H9 (cell line): ENCODE measurements around the gene MROH2A. TPM values are rescaled to one million over a fixed set of nuclear protein-coding genes. Genes with fewer than 3 reads are reported as not detected.

Experiments used
- DNase-seq: peaks from one replicate; pipeline ENCODE4 v3.0.0-alpha.2; 2017
- H2AFZ ChIP-seq: one replicate; pipeline ENCODE4 v1.6.1; 2013; ENCODE audit warnings: mild to moderate bottlenecking, low read length, control low read depth, moderate library complexity
- H2AK5ac ChIP-seq: 2 replicates; pipeline ENCODE4 v1.6.1; 2013; ENCODE audit warnings: low read length, control low read depth, mixed read lengths; ENCODE audit not compliant: insufficient read length
- H2BK120ac ChIP-seq: one replicate; pipeline ENCODE4 v1.6.1; 2013; ENCODE audit warnings: low read depth, mild to moderate bottlenecking, low read length, control low read depth, inconsistent platforms; ENCODE audit not compliant: poor library complexity, severe bottlenecking
- H2BK12ac ChIP-seq: 2 replicates; pipeline ENCODE4 v1.6.1; 2013; ENCODE audit warnings: low read length, control low read depth, mixed read lengths, low read depth; ENCODE audit not compliant: insufficient read length
- H2BK15ac ChIP-seq: 2 replicates; pipeline ENCODE4 v1.6.1; 2013; ENCODE audit warnings: low read depth, low read length, control low read depth
- H2BK20ac ChIP-seq: one replicate; pipeline ENCODE4 v1.6.1; 2013; ENCODE audit warnings: low read depth, mild to moderate bottlenecking, low read length, control low read depth, inconsistent platforms; ENCODE audit not compliant: poor library complexity, severe bottlenecking
- H2BK5ac ChIP-seq: 2 replicates; pipeline ENCODE4 v1.6.1; 2013; ENCODE audit warnings: low read length, control low read depth, mixed read lengths; ENCODE audit not compliant: insufficient read length
- H3K14ac ChIP-seq: 2 replicates; pipeline ENCODE4 v1.6.1; 2013; ENCODE audit warnings: low read length, control low read depth; ENCODE audit not compliant: insufficient read depth
- H3K18ac ChIP-seq: 2 replicates; pipeline ENCODE4 v1.6.1; 2013; ENCODE audit warnings: low read depth, mild to moderate bottlenecking, mixed read lengths, low read length, control low read depth; ENCODE audit not compliant: insufficient read length
- H3K23ac ChIP-seq: 2 replicates; pipeline ENCODE4 v1.6.1; 2013; ENCODE audit warnings: low read length, control low read depth, mixed read lengths, low read depth; ENCODE audit not compliant: insufficient read length
- H3K23me2 ChIP-seq: 2 replicates; pipeline ENCODE4 v1.6.1; 2013; ENCODE audit warnings: low read depth, mild to moderate bottlenecking, mixed read lengths, low read length, control low read depth; ENCODE audit not compliant: insufficient read length, poor library complexity, severe bottlenecking
- H3K27ac ChIP-seq: 2 replicates; pipeline ENCODE4 v1.5.1; 2013; ENCODE audit warnings: low read length, control low read depth, mixed read lengths, low read depth; ENCODE audit not compliant: insufficient read length
- H3K27me3 ChIP-seq: 2 replicates; pipeline ENCODE4 v1.6.1; 2013; ENCODE audit warnings: low read length, control low read depth, inconsistent platforms; ENCODE audit not compliant: insufficient read depth
- H3K4ac ChIP-seq: 2 replicates; pipeline ENCODE4 v1.6.1; 2013; ENCODE audit warnings: low read depth, mild to moderate bottlenecking, control low read depth, inconsistent platforms, low read length, moderate library complexity
- H3K4me1 ChIP-seq: 2 replicates; pipeline ENCODE4 v1.6.1; 2013; ENCODE audit warnings: low read length, control low read depth, inconsistent platforms; ENCODE audit not compliant: insufficient read depth
- H3K4me2 ChIP-seq: 2 replicates; pipeline ENCODE4 v1.6.1; 2013; ENCODE audit warnings: low read length, control low read depth, mixed read lengths; ENCODE audit not compliant: insufficient read length, insufficient read depth
- H3K56ac ChIP-seq: 2 replicates; pipeline ENCODE4 v1.6.1; 2013; ENCODE audit warnings: low read depth, mild to moderate bottlenecking, mixed read lengths, low read length, control low read depth; ENCODE audit not compliant: insufficient read length
- H3K79me1 ChIP-seq: 2 replicates; pipeline ENCODE4 v1.6.1; 2013; ENCODE audit warnings: low read depth, mild to moderate bottlenecking, moderate library complexity, low read length, control low read depth, inconsistent platforms; ENCODE audit not compliant: insufficient read depth, poor library complexity, severe bottlenecking
- H3K79me2 ChIP-seq: 2 replicates; pipeline ENCODE4 v1.6.1; 2013; ENCODE audit warnings: low read length, control low read depth, inconsistent platforms; ENCODE audit not compliant: insufficient read depth
- H3K9ac ChIP-seq: 2 replicates; pipeline ENCODE4 v1.6.1; 2013; ENCODE audit warnings: low read length, control low read depth, mixed read lengths; ENCODE audit not compliant: insufficient read length; ENCODE audit errors: extremely low read depth
- H3K9me3 ChIP-seq: one replicate; pipeline ENCODE4 v1.6.1; 2013; ENCODE audit warnings: low read depth, low read length, inconsistent platforms; ENCODE audit not compliant: control insufficient read depth
- H3T11ph ChIP-seq: one replicate; pipeline ENCODE4 v1.6.1; 2013; ENCODE audit warnings: mild to moderate bottlenecking, low read length, control low read depth, inconsistent platforms
- H4K20me1 ChIP-seq: one replicate; pipeline ENCODE4 v1.6.1; 2013; ENCODE audit not compliant: control insufficient read depth, insufficient read length, insufficient read depth
- H4K5ac ChIP-seq: 2 replicates; pipeline ENCODE4 v1.6.1; 2013; ENCODE audit warnings: low read depth, mild to moderate bottlenecking, mixed read lengths, low read length, control low read depth; ENCODE audit not compliant: insufficient read length
- H4K8ac ChIP-seq: replicated peaks from 2 replicates; pipeline ENCODE4 v1.6.1; 2013; ENCODE audit warnings: low read length, control low read depth, mixed read lengths, low read depth; ENCODE audit not compliant: insufficient read length
- H4K91ac ChIP-seq: 2 replicates; pipeline ENCODE4 v1.6.1; 2013; ENCODE audit warnings: low read depth, mild to moderate bottlenecking, moderate library complexity, mixed read lengths, low read length, control low read depth; ENCODE audit not compliant: insufficient read length
- H3K27ac Mint-ChIP-seq, 3 experiments: 2 replicates in 2 of 3; 3 replicates in 1 of 3; pipeline ENCODE4 v1.8.0; 2020 to 2021; ENCODE audit warnings: mixed read lengths in 3 of 3, mild to moderate bottlenecking in 1 of 3, moderate library complexity in 1 of 3
- H3K27me3 Mint-ChIP-seq: 2 replicates; pipeline ENCODE4 v1.8.0; 2021; ENCODE audit warnings: low read depth, mild to moderate bottlenecking, moderate library complexity, mixed read lengths
- H3K36me3 Mint-ChIP-seq, 3 experiments: 2 replicates in 2 of 3; 3 replicates in 1 of 3; pipeline ENCODE4 v1.8.0; 2020 to 2021; ENCODE audit warnings: low read depth in 3 of 3, mixed read lengths in 3 of 3; ENCODE audit not compliant: insufficient read depth in 1 of 3
- H3K4me1 Mint-ChIP-seq, 2 experiments: 2 replicates each; pipeline ENCODE4 v1.8.0; 2020; ENCODE audit warnings: mixed read lengths in 2 of 2
- H3K4me3 Mint-ChIP-seq, 2 experiments: 2 replicates in 1 of 2; 3 replicates in 1 of 2; pipeline ENCODE4 v1.8.0; 2020 to 2021; ENCODE audit warnings: mild to moderate bottlenecking in 2 of 2, mixed read lengths in 2 of 2, moderate library complexity in 1 of 2
- H3K9me3 Mint-ChIP-seq, 2 experiments: 2 replicates in 1 of 2; 3 replicates in 1 of 2; pipeline ENCODE4 v1.8.0; 2020; ENCODE audit warnings: mild to moderate bottlenecking in 2 of 2, mixed read lengths in 2 of 2, moderate library complexity in 1 of 2
- WGBS: extraction: QIAGEN DNeasy Blood & Tissue Kit; methylation state at CpG from one replicate; pipeline ENCODE4 v1.1.7; 2013; ENCODE audit warnings: missing lambda C conversion rate, low lambda C conversion rate, mixed read lengths; ENCODE audit not compliant: insufficient read length; ENCODE audit errors: extremely low coverage; 5-methylcytosine and 5-hydroxymethylcytosine counted together
- total RNA-seq: library from RNA; stranded (reverse); gene quantifications from 2 replicates; pipeline ENCODE4 v1.2.1, GENCODE V29; 2021
- TF ChIP-seq, protein P1 (sequence below): fragments of 200-600 bp; sonication (generic); conservative IDR thresholded peaks from 3 replicates; pipeline ENCODE4 v1.8.0; 2021; ENCODE audit warnings: antibody characterized with exemption, mild to moderate bottlenecking

MROH2A gene
- total RNA-seq, 1 experiment from 2014 or later, result not detected

DNA sequence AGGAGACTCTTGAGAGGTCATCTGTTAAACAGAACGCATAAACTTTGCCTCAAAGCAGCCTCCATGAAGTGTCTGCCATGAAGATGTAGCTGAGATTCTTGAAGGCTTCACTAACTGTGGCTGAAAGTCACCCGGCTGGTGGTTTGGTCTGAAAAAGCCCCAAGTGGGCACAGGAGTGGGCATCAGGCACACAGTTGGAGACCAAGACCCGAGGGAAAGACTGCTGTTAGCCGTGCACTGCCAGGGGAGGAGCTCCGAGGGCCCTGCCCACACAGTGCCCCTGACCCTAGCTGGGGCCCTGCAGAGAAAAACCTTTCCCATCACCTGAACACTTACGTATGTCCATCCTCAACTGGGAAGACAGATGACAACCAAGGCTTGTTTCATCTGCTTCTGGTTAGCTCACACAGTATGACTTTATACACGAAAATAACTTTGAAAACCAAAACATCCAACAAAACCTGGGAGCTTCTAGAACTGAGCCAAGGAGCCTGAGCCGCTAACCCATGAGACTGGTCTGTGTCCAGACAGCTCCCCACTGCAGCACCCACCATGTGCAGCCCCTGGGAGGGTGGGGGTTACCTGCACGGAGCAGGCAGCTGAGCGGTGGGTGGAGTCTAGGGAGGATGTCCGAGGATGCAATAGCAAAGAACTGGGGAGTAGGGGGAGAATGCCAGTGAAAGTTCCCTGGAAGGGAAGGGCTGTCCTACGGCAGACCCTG is 60.8 kb downstream of the MROH2A start:
- H4K5ac ChIP-seq, result no peak overlapping the region
- H3K18ac ChIP-seq, result no peak overlapping the region
- H3K4me1 ChIP-seq, result no peaks in the 10 kb centered on the region
- no peak for DNase-seq
- H3K79me2 ChIP-seq, result peaks cover 24% of the 10 kb centered on the region; the same call in 1 of the 2 replicates
- H3K9me3 Mint-ChIP-seq, result no peaks in the 10 kb centered on the region
- no peak overlapping the region for H2AFZ ChIP-seq
- TF ChIP-seq, protein P1, sequence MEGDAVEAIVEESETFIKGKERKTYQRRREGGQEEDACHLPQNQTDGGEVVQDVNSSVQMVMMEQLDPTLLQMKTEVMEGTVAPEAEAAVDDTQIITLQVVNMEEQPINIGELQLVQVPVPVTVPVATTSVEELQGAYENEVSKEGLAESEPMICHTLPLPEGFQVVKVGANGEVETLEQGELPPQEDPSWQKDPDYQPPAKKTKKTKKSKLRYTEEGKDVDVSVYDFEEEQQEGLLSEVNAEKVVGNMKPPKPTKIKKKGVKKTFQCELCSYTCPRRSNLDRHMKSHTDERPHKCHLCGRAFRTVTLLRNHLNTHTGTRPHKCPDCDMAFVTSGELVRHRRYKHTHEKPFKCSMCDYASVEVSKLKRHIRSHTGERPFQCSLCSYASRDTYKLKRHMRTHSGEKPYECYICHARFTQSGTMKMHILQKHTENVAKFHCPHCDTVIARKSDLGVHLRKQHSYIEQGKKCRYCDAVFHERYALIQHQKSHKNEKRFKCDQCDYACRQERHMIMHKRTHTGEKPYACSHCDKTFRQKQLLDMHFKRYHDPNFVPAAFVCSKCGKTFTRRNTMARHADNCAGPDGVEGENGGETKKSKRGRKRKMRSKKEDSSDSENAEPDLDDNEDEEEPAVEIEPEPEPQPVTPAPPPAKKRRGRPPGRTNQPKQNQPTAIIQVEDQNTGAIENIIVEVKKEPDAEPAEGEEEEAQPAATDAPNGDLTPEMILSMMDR, result no peak
- H2BK5ac ChIP-seq, result no peak overlapping the region
- H2BK120ac ChIP-seq, result no peak overlapping the region
- H4K8ac ChIP-seq, result no peak overlapping the region
- H3K36me3 Mint-ChIP-seq, result peaks cover 81 to 99% (median 96%) of the 10 kb centered on the region in 3 experiments
- H3K4me3 Mint-ChIP-seq, result no peak overlapping the region; a peak in 1 of 5 replicates
- no peak overlapping the region for H3K4me2 ChIP-seq
- H3K23ac ChIP-seq, result no peak overlapping the region
- no peaks in the 10 kb centered on the region for H3K27me3 Mint-ChIP-seq
- no peak overlapping the region for H2BK12ac ChIP-seq
- H4K20me1 ChIP-seq, result peaks cover 4% of the 10 kb centered on the region
- H3T11ph ChIP-seq, result no peak overlapping the region
- H3K27ac Mint-ChIP-seq, result no peak overlapping the region; a peak in 1 of 7 replicates
- no peak overlapping the region for H3K4ac ChIP-seq
- no peak overlapping the region for H3K27ac ChIP-seq
- WGBS, result no CpG with 5 or more reads among the region's 12 CpGs
- H2BK20ac ChIP-seq, result no peak overlapping the region
- no peak overlapping the region for H3K56ac ChIP-seq
- H3K9me3 ChIP-seq, result no peaks in the 10 kb centered on the region
- no peaks in the 10 kb centered on the region for H3K23me2 ChIP-seq
- H3K4me1 Mint-ChIP-seq, result peaks cover 18 to 19% of the 10 kb centered on the region in 2 experiments
- no peak overlapping the region for H4K91ac ChIP-seq
- no peak overlapping the region; the same call in 1 of the 2 replicates for H3K14ac ChIP-seq
- no peak overlapping the region for H3K9ac ChIP-seq
- H2BK15ac ChIP-seq, result no peak overlapping the region
- H3K79me1 ChIP-seq, result peaks cover 13% of the 10 kb centered on the region
- no peaks in the 10 kb centered on the region for H3K27me3 ChIP-seq
- H2AK5ac ChIP-seq, result no peak overlapping the region
